Activated CD8-positive, alpha-beta T cell treated with anti-CD3 and anti-CD28 coated beads, Interleukin-2, amount 10 ng/mL, durations not matched to agents 7 days and 5 days (primary cell): ENCODE data around the gene SIRPB1. TPM values are rescaled to one million over a fixed set of nuclear protein-coding genes. Genes with fewer than 3 reads are reported as not detected.
"Not testable (repeated sequence)": the region's sequence is repeated elsewhere in the genome, so short reads cannot be mapped to it uniquely, and the experiment has no call there.

Experiments
- ATAC-seq: fragments of 150-1000 bp; cut with Tn5 transposase; one replicate; pipeline ENCODE4 v1.10.0; 2021; ENCODE audit warnings: moderate library complexity
- CTCF ChIA-PET: fragments of 350-600 bp; sonication (Branson Sonifier 250); formaldehyde crosslinking; loops from one replicate; lab custom pipeline; 2021; ENCODE audit warnings: antibody characterized with exemption; lab: Charles Lee
- POLR2A ChIA-PET: fragments of 350-600 bp; sonication (Branson Sonifier 250); formaldehyde crosslinking; loops from one replicate; lab custom pipeline; 2021; ENCODE audit warnings: antibody characterized with exemption; lab: Charles Lee
- DNase-seq: peaks from one replicate; pipeline ENCODE4 v3.0.0-alpha.2; 2020
- H3K27ac Mint-ChIP-seq: one replicate; pipeline ENCODE4 v1.8.0; 2021; ENCODE audit warnings: mild to moderate bottlenecking, mixed read lengths
- H3K27me3 Mint-ChIP-seq: one replicate; pipeline ENCODE4 v1.8.0; 2021; ENCODE audit warnings: low read depth, mixed read lengths
- H3K36me3 Mint-ChIP-seq: one replicate; pipeline ENCODE4 v1.8.0; 2021; ENCODE audit warnings: low read depth, mixed read lengths
- H3K4me1 Mint-ChIP-seq: one replicate; pipeline ENCODE4 v1.8.0; 2021; ENCODE audit warnings: low read depth, mixed read lengths
- H3K4me3 Mint-ChIP-seq: one replicate; pipeline ENCODE4 v1.8.0; 2021; ENCODE audit warnings: mild to moderate bottlenecking, mixed read lengths
- H3K9me3 Mint-ChIP-seq: one replicate; pipeline ENCODE4 v1.8.0; 2022; ENCODE audit warnings: mixed read lengths; ENCODE audit not compliant: insufficient read depth
- total RNA-seq, 2 experiments: library from RNA; stranded (reverse); gene quantifications; one replicate each; pipeline ENCODE4 v1.2.3, GENCODE V29; 2021

SIRPB1 gene
- total RNA-seq, 2 experiments from 2014 or later = 1.3 to 1.5 TPM

DNA sequence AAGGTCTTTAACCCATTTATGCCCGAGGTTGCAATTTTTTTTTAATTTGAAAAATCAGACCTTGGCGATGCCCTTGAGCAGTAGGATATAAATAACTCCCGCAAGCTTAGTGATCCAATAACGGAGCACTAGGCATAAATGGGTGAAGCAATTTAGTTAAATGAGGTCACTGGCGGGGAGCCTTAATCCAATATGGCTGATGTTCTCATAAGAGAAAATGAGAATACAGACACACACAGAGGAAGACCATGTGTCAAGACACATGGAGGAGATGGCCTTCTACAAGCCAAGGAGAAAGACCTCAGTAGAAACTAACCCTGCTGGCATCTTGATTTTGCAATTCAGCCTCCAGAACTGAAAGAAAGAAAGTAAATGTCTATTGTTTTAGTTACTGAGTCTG, 37.0 kb upstream of the SIRPB1 start:
- POLR2A ChIA-PET = interaction anchor here (0.6 to 3.3 kb wide), 9 partner anchors 10 to 352 kb away, joined by 3 to 31 read pairs (median 8); no protein-coding TSS in a partner anchor
- Mint-ChIP-seq H3K27ac (peak overlapping the region; percentile 95), H3K9me3 (peaks cover 15% of the 10 kb centered on the region), H3K4me1 (peaks cover 80% of the 10 kb centered on the region), H3K27me3 (no peaks in the 10 kb centered on the region), H3K4me3 (peak overlapping the region; percentile 93), H3K36me3 (peaks cover 61% of the 10 kb centered on the region)
- peak; percentile 56 for DNase-seq
- CTCF ChIA-PET = interaction anchor here (1.1 to 2.2 kb wide), 3 partner anchors 10 to 78 kb away, joined by 4 to 11 read pairs (median 4); no protein-coding TSS in a partner anchor
- peak; percentile 10 for ATAC-seq

DNA sequence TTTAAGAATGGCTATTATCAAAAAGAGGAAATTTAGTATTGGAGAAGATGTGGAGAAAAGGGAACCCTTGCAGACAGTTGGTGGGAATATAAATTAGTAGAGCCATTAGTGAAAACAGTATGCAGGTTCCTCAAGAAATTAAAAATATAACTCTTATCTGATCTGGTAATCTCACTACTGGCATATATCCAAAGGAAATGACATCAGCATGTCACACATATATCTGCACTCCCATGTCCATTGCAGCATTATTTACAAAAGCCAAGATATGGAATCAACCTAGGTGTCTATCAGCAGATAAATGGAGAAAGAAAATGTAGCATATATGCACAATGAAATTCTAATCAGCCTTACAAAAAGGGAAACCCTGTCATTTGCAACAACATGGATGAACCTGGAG, 35.2 kb upstream of the SIRPB1 start:
- Mint-ChIP-seq H3K4me1 (peaks cover 79% of the 10 kb centered on the region), H3K36me3 (peaks cover 66% of the 10 kb centered on the region), H3K27ac (peak overlapping the region; percentile 89), H3K27me3 (no peaks in the 10 kb centered on the region), H3K9me3 (peaks cover 19% of the 10 kb centered on the region), H3K4me3 (peak overlapping the region; percentile 83)
- DNase-seq = peak; percentile 22
- ATAC-seq = no peak
- ChIA-PET CTCF (interaction anchor here (0.9 to 1.0 kb wide), 2 partner anchors 80 to 122 kb away, joined by 3 to 4 read pairs; no protein-coding TSS in a partner anchor), POLR2A (interaction anchor here (1.0 to 3.3 kb wide), 4 partner anchors 12 to 22 kb away, joined by 3 to 31 read pairs (median 10); no protein-coding TSS in a partner anchor)

DNA sequence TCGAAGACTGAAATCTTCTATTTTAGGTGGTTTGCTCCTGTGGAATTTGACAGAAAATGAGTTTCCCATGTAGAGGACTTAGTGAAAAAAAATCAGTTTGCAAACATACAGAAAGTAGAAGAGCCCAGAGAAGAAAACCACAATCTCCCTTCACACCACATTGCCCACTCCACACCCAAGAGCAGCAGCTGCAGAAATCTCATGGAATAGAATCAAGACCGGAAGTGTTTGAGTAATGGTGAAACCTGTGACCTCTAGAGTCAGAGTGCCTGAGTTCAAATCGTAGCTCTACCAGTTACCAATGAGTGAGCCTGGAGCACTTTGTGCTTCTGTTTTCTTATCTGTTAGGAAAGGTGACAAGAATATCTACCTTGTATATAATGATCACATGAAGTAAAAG, 33.2 kb upstream of the SIRPB1 start:
- peak; percentile 51 for DNase-seq
- POLR2A ChIA-PET = interaction anchor here (0.6 kb wide), 1 partner anchor 8 kb away, joined by 3 read pairs; no protein-coding TSS in a partner anchor
- ATAC-seq = peak; percentile 21

DNA sequence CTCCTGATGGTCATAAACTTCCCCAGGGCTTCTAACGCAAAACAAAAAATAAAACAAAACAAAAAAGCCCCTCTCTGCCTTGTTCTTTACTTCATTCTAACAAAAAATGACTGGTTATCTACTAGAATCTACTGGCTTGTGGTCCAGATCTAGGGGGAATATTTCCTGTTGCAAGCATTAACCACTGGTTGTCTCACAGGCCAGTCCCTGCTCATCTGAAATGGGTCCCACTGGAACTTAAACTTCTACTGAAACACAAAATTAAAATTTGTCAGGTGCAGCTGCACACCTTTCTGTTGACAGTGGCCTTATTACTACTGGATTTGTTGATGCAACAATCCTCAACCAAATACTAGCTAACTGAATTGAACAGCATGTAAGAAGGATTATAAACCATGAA, 32.3 kb upstream of the SIRPB1 start:
- H3K4me3 Mint-ChIP-seq = peak overlapping the region; percentile 19
- peaks cover 76% of the 10 kb centered on the region for H3K4me1 Mint-ChIP-seq
- DNase-seq (peak; percentile 28), ATAC-seq (peak; percentile 28)
- H3K36me3 Mint-ChIP-seq = peaks cover 58% of the 10 kb centered on the region
- peak overlapping the region; percentile 51 for H3K27ac Mint-ChIP-seq
- H3K9me3 Mint-ChIP-seq = peaks cover 19% of the 10 kb centered on the region
- H3K27me3 Mint-ChIP-seq = no peaks in the 10 kb centered on the region
- POLR2A ChIA-PET = no interaction called here
- CTCF ChIA-PET = interaction anchor here (1.6 to 2.5 kb wide), 2 partner anchors 8 to 82 kb away, joined by 4 to 13 read pairs; no protein-coding TSS in a partner anchor

More for the DNA sequence above, 33.2 kb upstream of the SIRPB1 start:
- CTCF ChIA-PET = no interaction called here
- H3K9me3 Mint-ChIP-seq = peaks cover 19% of the 10 kb centered on the region
- peak overlapping the region; percentile 71 for H3K27ac Mint-ChIP-seq
- peaks cover 59% of the 10 kb centered on the region for H3K36me3 Mint-ChIP-seq
- no peaks in the 10 kb centered on the region for H3K27me3 Mint-ChIP-seq
- peak overlapping the region; percentile 43 for H3K4me3 Mint-ChIP-seq
- H3K4me1 Mint-ChIP-seq = peaks cover 74% of the 10 kb centered on the region

- Mint-ChIP-seq H3K9me3 (peaks cover 19% of the 10 kb centered on the region), H3K27ac (peak overlapping the region; percentile 74), H3K36me3 (peaks cover 54% of the 10 kb centered on the region), H3K27me3 (no peaks in the 10 kb centered on the region), H3K4me1 (peaks cover 83% of the 10 kb centered on the region), H3K4me3 (peak overlapping the region; percentile 19)
- DNase-seq = no peak
- ChIA-PET POLR2A (interaction anchor here (0.6 to 0.9 kb wide), 3 partner anchors 10 to 34 kb away, joined by 3 to 5 read pairs (median 3); no protein-coding TSS in a partner anchor), CTCF (interaction anchor here (1.1 to 2.7 kb wide), 5 partner anchors 9 to 148 kb away, joined by 3 to 13 read pairs (median 6); no protein-coding TSS in a partner anchor)
- ATAC-seq = peak; percentile 19
These were observed 31.7 kb upstream of the SIRPB1 start for GRCh38 chr20:1651268-1652058.

- Mint-ChIP-seq H3K9me3 (peaks cover 5% of the 10 kb centered on the region), H3K4me3 (no peak overlapping the region), H3K27ac (peak overlapping the region; percentile 35), H3K27me3 (no peaks in the 10 kb centered on the region), H3K36me3 (peaks cover 27% of the 10 kb centered on the region), H3K4me1 (peaks cover 70% of the 10 kb centered on the region)
- DNase-seq = no peak
- POLR2A ChIA-PET = interaction anchor here (0.6 kb wide), 1 partner anchor 77 kb away, joined by 3 read pairs; no protein-coding TSS in a partner anchor
- ATAC-seq = no peak
- CTCF ChIA-PET = interaction anchor here (1.2 to 1.8 kb wide), 3 partner anchors 29 to 129 kb away, joined by 3 to 6 read pairs (median 3); no protein-coding TSS in a partner anchor
These were observed 28.3 kb upstream of the SIRPB1 start for GRCh38 chr20:1648101-1648500.

DNA sequence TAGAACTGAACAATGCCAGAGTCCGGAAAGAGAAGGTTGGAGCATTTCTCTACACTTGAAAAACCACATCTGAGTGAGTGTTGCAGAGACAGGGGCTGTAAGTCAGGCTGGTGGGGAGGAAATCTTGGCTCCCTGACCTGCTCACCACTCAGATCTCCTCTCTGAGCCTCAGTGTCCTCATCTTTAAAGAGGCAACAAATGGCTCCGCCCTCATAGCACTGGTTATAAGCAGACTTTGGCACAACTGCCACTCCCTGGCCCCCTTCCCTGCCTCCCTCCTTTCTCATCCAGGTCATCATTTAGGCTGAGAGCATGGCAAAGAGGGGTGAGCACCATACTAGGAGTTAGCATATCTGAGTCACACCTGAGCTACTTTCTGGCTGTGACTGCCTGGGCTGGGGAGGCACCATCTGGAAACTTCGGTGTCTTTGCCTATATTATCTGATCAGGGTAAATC, 27.2 kb upstream of the SIRPB1 start:
- H3K9me3 Mint-ChIP-seq = peaks cover 4% of the 10 kb centered on the region
- POLR2A ChIA-PET = interaction anchor here (1.0 kb wide), 1 partner anchor 30 kb away, joined by 3 read pairs; no protein-coding TSS in a partner anchor
- CTCF ChIA-PET = interaction anchor here (1.1 to 1.5 kb wide), 4 partner anchors 19 to 130 kb away, joined by 3 to 4 read pairs (median 3); no protein-coding TSS in a partner anchor
- peak overlapping the region; percentile 81 for H3K27ac Mint-ChIP-seq
- H3K4me3 Mint-ChIP-seq = peak overlapping the region; percentile 39
- DNase-seq (no peak), ATAC-seq (peak; percentile 71)
- H3K27me3 Mint-ChIP-seq = no peaks in the 10 kb centered on the region
- H3K36me3 Mint-ChIP-seq = peaks cover 18% of the 10 kb centered on the region
- H3K4me1 Mint-ChIP-seq = peaks cover 61% of the 10 kb centered on the region

- Mint-ChIP-seq H3K4me3 (no peak overlapping the region), H3K27me3 (no peaks in the 10 kb centered on the region), H3K9me3 (peaks cover 11% of the 10 kb centered on the region), H3K27ac (no peak overlapping the region), H3K36me3 (peaks cover 5% of the 10 kb centered on the region), H3K4me1 (peaks cover 46% of the 10 kb centered on the region)
- no peak for ATAC-seq
- CTCF ChIA-PET = no interaction called here
- DNase-seq = no peak
- POLR2A ChIA-PET = interaction anchor here (0.6 kb wide), 1 partner anchor 9 kb away, joined by 3 read pairs; no protein-coding TSS in a partner anchor
These were observed 24.5 kb upstream of the SIRPB1 start for GRCh38 chr20:1644101-1644962.

GRCh38 chr20:1638643-1639042, 18.8 kb upstream of the SIRPB1 start:
- H3K27me3 Mint-ChIP-seq, ATAC-seq, CTCF ChIA-PET, DNase-seq, H3K4me3 Mint-ChIP-seq, POLR2A ChIA-PET, H3K27ac Mint-ChIP-seq: not testable (repeated sequence)
- H3K4me1 Mint-ChIP-seq = peaks cover 31% of the 10 kb centered on the region
- H3K36me3 Mint-ChIP-seq = peaks cover 52% of the 10 kb centered on the region
- peaks cover 11% of the 10 kb centered on the region for H3K9me3 Mint-ChIP-seq

GRCh38 chr20:1637755-1638154, 17.9 kb upstream of the SIRPB1 start:
- Mint-ChIP-seq H3K27ac (no peak overlapping the region), H3K4me3 (no peak overlapping the region), H3K36me3 (peaks cover 59% of the 10 kb centered on the region), H3K27me3 (no peaks in the 10 kb centered on the region), H3K4me1 (peaks cover 38% of the 10 kb centered on the region), H3K9me3 (peaks cover 11% of the 10 kb centered on the region)
- ChIA-PET POLR2A (no interaction called here), CTCF (interaction anchor here (0.8 kb wide), 1 partner anchor 139 kb away, joined by 3 read pairs; no protein-coding TSS in a partner anchor)
- ATAC-seq (no peak), DNase-seq (no peak)

DNA sequence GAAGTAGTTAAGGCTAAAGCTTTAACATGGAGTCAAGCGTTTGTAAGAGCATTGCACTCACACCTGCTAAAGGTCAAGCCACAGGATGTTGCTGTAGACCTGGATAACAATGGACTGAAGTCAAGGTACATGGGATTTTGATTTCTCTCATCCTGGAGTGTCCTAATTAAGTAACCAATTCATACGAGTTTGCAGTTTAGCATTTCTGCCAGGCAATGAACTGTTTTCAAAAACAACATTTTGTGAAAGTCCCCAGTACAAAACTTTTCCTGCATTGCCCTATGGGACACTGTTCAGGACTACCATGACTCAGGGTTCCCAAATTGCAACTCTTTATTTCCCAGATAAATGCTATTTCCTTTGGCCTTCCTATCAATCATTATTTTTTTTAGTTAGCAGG, 17.4 kb upstream of the SIRPB1 start:
- no peaks in the 10 kb centered on the region for H3K27me3 Mint-ChIP-seq
- H3K9me3 Mint-ChIP-seq = peaks cover 11% of the 10 kb centered on the region
- POLR2A ChIA-PET = no interaction called here
- H3K27ac Mint-ChIP-seq = no peak overlapping the region
- H3K4me3 Mint-ChIP-seq = no peak overlapping the region
- peaks cover 43% of the 10 kb centered on the region for H3K4me1 Mint-ChIP-seq
- DNase-seq = peak; percentile 4
- ATAC-seq = no peak
- peaks cover 65% of the 10 kb centered on the region for H3K36me3 Mint-ChIP-seq
- CTCF ChIA-PET = interaction anchor here (1.3 kb wide), 1 partner anchor 127 kb away, joined by 3 read pairs; no protein-coding TSS in a partner anchor
